PC-9 (cell line): ENCODE measurements around the gene MCIDAS.

Source experiments
- EZH2 ChIP-seq: fragments of 200-600 bp; sonication (generic); IDR thresholded peaks from 2 replicates; pipeline ENCODE4 v1.8.0; 2017; ENCODE audit warnings: antibody characterized with exemption, low read depth
- TF ChIP-seq, protein P1 (sequence below): fragments of 200-600 bp; sonication (generic); conservative IDR thresholded peaks from 2 replicates; pipeline ENCODE4 v1.6.1; 2017; ENCODE audit warnings: mixed run types, antibody characterized with exemption, mild to moderate bottlenecking, moderate library complexity

DNA sequence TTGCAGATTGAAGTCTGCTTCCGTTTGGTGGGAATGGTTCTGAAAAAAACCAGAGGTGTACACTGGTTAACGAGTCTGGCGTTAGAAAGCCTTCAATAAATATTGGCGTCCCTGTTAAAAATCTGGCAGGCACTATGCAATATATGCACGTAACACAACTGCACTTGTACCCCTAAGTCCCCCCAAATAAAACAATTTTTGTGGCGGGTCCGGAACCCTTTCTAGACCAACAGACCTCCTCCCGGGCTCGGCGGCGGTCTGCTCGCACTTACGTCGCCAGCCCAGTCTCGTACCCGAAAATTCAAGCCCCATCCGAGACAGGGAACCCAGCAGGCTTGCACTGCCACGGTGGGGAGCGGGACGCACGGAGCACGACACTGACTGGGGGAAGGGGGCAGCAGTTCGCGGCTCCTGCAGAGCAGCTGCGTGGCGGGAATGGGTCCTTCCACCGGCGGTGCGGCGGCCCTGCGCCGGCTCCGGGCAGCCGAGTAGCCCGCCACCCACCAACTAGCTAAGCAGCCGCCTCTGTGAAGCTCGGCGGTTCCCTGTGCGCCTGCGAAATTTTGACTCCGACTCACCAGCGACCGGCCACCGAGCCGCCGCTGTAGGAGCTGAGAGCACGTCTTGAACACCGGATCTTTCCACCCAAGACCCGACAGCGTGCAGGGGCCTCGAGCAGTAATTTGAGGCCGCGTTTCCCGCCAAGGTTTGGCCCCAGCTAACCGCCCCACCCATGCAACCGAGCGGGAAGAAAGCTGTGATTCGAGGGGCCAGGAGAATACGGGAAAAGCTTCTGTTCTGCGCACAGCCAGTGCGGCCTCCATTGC, 3.9 kb downstream of the MCIDAS start:
- TF ChIP-seq, protein P1, sequence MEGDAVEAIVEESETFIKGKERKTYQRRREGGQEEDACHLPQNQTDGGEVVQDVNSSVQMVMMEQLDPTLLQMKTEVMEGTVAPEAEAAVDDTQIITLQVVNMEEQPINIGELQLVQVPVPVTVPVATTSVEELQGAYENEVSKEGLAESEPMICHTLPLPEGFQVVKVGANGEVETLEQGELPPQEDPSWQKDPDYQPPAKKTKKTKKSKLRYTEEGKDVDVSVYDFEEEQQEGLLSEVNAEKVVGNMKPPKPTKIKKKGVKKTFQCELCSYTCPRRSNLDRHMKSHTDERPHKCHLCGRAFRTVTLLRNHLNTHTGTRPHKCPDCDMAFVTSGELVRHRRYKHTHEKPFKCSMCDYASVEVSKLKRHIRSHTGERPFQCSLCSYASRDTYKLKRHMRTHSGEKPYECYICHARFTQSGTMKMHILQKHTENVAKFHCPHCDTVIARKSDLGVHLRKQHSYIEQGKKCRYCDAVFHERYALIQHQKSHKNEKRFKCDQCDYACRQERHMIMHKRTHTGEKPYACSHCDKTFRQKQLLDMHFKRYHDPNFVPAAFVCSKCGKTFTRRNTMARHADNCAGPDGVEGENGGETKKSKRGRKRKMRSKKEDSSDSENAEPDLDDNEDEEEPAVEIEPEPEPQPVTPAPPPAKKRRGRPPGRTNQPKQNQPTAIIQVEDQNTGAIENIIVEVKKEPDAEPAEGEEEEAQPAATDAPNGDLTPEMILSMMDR = no peak
- TF ChIP-seq EZH2 = no peak
